GM21423 (cell line): Measurements from ENCODE around the gene OPRL1.

Source experiments
- ATAC-seq: cut with Tn5 transposase; IDR thresholded peaks from one replicate; pipeline ENCODE4 v1.9.1; 2021; ENCODE audit warnings: mild to moderate bottlenecking, moderate library complexity; ENCODE audit not compliant: unreplicated experiment

OPRL1 gene

DNA sequence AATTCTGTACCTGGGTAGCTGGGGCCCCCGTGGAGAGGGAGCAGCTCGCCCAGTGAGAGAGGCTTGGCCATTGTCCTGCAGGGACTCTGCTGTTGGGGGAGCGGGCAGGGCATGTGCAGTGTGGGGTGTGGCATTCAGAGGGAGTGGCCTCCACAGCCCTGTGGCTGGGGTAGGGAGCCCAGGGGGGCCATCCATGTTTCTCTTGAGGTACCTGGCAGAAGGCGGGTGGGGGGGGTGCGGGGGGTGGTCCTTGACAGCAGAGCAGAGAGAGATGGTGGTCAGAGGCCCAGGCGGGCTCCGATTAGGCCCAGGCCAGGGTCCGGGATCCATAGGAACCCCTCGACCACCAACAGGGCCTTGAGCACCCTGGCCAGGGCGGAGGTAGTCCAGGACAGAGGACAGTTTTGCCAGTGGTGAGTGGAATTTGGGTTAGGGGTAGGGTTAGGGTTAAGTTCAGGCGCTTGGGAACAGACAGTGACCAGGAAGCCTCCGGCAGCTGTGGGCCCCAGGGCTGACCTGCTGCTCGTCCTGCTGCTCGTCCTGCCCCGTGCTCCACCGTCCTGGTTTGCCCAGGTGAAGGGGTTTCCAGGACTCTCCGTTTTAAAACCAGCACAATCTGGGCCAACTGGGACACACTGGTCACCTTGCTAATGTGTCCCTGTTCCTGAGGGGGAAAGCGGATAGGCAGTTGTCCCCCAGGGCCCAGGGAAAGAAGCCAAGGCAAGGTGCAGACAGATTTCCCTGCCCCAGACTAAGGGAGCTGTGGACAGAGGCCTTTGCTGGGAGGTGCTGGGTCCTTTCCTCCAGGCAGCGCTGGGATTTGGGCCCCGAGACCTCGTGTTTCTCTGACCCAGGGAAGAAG, 59.5 kb downstream of the OPRL1 start:
- ATAC-seq: no peak

DNA sequence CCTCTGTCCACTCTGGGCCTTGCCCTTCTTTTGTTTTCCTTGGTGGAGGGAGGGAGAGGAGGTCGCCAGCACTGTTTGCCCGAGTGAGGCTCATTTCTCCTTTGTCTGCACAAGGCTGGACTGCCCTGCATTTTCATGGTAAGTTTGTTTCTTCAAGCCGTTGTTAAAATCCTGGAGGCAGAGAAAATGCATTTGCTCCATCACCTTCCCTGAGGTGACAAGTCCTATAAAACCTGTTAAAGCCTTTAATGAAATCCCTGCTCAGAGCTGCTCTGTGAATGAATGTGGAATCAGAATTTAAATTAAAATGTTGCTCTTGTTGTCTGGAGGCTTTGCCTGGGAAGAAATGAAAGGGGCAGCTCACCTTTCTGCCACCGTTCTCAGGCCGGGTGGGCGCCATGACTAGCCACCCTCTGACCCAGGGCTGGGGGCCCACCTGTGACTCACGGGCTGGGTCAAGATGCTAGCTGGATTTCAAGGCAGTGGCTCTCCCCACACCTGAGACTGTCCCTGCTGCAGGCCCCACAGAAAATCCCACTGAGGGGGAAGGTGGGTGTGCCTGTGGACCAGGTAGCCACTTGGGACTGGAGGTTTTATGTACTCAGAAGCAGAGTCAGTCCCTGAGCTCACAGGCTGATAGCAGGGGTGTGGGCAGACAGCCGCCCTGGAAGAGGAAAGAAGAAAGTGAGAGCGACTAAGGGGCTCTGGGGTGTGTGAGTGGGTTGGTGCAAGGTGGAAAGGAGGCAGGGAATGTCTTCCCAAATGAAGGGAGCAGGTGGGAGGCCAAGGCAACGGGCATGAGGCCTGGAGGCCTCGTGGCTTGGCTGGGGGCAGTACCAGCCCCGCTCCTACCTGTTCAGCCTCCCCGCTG, 60.4 kb downstream of the OPRL1 start:
- no peak for ATAC-seq

DNA sequence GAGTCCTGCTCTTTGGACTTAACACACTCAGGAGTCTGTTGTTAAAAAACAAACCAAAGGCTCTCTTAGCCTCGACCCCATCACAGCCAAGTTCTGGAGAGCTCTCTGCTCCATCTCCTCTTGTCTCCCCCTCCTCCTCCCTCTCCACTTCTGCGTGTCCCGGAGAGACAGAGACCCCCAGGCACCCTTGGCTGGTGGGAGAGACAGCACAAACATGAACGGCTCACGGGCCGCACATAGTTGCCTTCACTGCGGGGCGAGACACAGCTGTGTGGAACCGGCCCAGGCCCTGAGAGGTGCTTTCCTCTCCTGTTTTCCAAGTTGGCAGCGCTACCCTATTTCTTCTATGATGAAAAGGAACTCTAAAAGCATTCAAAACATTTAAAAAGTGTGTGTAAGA, 61.1 kb downstream of the OPRL1 start:
- ATAC-seq: no peak

DNA sequence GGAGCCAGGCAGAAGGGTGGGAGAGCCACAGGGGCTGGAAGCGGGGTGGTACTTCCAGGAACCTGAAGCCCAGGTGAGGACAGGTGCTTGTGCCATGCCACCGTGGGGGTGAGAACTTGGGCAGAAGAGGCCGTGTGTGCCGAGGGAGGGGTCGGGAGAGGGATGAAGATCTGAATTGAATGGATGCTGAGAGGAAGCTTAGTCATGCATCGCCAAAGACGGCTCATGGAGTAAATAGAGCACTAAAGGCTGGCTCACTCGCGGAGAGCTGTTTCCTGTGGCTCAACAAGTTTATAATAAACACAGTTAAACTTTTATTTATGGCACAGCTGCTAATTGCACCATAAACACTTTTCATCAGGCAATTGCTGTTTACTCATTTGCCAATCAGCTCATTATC, 62.7 kb downstream of the OPRL1 start:
- no peak for ATAC-seq

DNA sequence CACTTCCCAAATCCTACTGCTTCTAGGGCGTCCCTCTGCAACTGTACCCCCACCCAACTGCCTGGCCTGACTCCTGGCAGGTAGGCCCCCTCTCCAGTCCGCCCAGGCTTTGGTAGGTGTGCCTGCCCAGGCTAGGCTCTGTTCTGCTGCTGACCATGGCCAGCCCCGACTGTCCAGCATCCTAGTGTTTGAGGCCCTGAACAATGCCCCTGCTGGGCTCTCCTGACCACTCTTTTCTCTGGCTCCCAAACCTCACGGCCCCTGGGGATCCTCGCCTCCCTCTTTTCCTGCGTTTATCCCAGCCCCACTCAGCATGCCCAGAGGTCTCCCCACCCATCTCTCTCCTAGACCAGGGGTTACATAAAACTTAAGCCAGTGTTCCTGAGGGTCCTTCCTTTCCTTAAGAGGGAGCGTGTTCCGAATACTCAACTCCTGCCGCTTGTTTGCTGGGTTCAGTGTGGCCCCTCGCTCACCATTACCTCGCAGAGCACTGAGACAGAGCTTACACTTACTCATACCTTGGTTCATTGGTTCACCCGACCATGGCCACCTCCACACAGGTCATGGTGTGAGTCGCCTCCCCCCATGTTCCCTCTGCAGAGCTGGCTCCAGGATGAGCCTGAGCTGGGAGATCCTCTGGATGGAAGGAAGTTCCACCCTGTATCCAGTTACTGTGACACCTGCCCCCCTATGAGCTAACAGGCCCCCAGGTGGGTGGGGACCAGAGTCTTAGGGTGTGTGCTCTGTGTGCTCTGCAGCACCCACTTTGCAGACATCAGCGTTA, 63.3 kb downstream of the OPRL1 start:
- ATAC-seq: no peak

DNA sequence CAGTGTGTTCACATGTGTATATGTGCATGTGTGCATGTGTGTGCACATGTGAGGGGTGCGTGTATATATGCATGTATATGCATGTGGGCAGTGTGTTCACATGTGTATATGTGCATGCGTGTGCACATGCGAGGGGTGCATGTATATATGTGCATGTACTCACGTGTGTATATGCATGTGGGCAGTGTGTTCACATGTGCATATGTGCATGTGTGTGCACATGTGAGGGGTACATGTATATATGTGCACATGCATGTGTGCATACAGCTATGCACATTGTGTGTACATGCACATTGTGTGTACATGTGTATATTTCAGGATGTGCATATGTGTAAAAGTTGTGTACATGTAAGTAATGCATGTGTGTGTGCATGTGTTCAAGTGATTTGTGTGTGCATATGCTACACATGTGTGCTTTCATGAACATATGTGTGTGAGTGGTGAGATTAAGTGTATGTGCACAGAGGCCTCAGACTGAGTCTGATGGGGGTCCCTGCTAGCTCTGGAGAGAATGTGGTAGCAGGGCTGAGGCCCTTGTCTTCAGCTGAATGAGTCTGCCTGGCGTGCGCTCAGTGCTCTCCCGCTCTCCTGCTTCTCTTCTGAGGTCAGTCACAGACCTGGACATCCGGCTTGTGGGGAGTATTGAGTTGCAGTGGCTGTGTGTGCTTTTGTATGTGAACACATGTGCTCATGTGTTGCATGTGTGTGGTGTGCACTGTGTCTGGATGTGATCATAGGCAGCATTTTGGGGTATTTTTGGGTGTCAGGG, 64.4 kb downstream of the OPRL1 start:
- ATAC-seq: no peak

DNA sequence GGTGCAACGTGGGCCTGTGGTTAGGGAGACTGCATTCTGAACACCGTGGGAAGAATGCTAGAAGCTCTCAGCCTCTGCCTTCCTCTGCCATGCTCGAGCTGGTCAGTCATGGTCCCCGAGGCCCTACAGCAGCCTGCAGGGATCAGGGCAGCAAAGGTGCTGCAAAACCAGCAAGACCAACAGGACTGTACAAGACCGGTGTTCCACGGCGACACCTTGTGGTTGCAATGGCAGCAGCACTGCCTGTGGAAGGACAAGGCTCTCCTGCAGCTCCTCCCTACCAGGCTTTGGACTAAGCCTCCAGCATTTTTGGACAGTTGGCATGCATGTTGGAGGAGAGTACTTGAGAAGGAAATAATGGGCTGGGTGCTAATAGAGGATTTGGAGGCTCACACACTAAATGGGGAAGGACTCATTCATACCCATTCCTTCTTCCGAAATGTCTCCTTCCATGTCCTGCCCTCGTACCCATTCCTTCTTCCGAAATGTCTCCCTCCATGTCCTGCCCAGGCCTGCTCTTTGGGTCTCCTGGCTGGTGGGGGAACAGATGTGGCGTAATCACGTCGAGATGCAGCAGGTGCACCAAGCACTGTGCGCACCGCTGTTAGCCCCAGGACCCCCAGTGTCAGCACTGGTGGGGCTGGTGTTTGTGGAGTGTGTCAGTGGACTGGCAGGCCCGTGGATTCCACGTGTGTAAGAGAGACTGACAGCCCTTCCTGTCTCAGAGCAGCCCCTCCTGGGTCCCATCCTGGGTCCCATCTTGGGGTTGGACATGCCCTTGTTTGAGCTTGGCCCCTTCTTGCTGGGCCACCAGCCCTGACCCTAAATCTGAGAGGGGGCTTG, 65.8 kb downstream of the OPRL1 start:
- ATAC-seq: no peak

GRCh38 chr20:64146301-64146935, 66.5 kb downstream of the OPRL1 start:
- no peak for ATAC-seq

DNA sequence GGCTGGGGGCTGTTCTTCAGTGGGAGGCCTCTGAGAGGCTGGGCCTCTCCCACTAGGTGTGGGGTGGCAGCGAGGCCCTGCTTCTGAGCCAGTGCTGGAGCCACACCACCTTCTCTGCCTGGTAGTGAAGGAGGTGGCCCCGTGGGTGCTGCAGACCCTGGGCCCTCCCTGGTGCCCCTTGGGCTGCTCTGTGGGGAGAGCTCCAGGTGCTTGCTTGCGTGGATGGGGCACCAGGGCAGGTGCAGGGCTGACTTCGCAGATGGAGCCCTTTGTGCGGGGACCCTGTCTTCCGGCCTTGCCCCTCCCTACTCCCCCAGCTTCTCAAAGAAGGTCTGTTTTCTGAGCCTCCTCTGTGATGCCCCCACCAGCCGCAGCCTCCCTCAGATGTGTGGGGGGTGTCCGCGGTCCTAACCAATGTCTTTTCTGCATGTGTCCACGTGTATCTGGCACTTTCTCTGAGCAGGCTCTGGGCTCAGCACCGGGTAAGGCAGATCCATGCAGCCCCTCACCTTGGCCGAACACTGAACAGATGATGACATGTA, 67.1 kb downstream of the OPRL1 start:
- ATAC-seq: no peak

DNA sequence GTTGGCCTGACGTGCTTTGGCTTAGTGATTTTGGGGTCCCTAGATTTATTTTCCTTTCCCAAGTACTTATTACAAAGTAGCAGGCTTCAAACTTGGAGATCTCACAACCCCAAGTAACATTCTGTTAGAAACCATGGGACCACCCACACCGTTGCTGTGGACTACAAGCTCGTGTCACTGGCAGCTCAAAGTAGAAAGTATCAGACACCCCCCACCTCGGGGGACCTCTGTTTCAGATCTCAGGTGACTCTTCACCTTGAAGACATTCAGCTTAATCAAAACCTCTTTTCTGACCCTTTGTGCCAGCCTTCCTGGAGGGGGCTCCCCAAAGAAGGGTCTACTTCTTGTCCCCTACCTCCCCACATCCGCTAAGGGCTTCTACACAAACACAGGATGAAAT, 68.7 kb downstream of the OPRL1 start:
- no peak for ATAC-seq

- no peak for ATAC-seq
Measured at GRCh38 chr20:64149141-64149540, 69.3 kb downstream of the OPRL1 start.

DNA sequence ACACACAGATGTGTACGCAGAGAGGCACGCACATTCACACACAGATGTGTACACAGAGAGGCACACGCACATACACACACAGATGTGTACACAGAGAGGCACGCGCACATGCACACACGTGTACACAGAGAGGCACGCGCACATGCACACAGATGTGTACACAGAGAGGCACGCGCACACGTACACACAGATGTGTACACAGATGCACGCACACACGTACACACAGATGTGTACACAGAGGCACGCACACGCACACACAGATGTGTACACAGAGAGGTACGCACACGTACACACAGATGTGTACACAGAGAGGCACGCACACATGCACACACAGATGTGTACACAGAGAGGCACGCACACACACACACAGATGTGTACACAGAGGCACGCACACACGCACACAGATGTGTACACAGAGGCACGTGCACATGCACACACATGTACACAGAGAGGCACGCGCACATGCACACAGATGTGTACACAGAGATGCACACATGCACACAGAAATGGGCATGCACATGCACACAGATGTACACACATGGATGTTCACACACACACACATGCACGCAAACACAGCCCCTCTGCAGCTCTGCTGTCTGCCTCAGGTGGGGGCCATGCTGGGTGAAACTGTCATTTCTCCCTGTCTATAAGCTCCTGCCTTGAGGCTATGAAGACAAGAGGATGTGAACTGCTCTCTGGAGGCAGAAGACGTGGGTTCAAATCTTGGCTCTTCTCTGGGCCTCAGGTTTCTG, 70.1 kb downstream of the OPRL1 start:
- no peak for ATAC-seq
